Measurements from ENCODE around the gene LUC7L3. TPM values are rescaled to one million over a fixed set of nuclear protein-coding genes. Genes with fewer than 3 reads are reported as not detected.

Gene LUC7L3
- total and polyA plus RNA-seq, 2 of the 13 experiments (the other 11 are each of a cell fraction or from before 2014, with no cell fraction given), result 108 to 120 TPM

GRCh38 chr17:50686494-50687199 lies 32.8 kb upstream of the LUC7L3 start (continued):
- TF ChIP-seq ZNF251 (CRISPR knock-in tag; IDR thresholded peaks at IDR 0.05), result no peak
- TF ChIP-seq ZNF569 (CRISPR knock-in tag; IDR thresholded peaks at IDR 0.05; ENCODE audit: borderline replicate concordance), result no peak
- TF ChIP-seq ZNF260 (CRISPR knock-in tag; IDR thresholded peaks at IDR 0.05; ENCODE audit: borderline replicate concordance, low read depth), result no peak; the same call in 1 of the 2 replicates
- peak; percentile 71 for TF ChIP-seq FOXA3 (CRISPR knock-in tag; IDR thresholded peaks at IDR 0.05)
- no peak for TF ChIP-seq ZNF354B (CRISPR knock-in tag; IDR thresholded peaks at IDR 0.05)
- TF ChIP-seq FOXK1 (CRISPR knock-in tag; IDR thresholded peaks at IDR 0.05; ENCODE audit: borderline replicate concordance, low read depth), result peak; percentile 65; the same call in 1 of the 2 replicates
- no peak; the same call in none of the 2 replicates for TF ChIP-seq ZSCAN25 (CRISPR knock-in tag; IDR thresholded peaks at IDR 0.05)
- TF ChIP-seq ZNF318 (CRISPR knock-in tag; IDR thresholded peaks at IDR 0.05), result no peak
- TF ChIP-seq, protein P1, sequence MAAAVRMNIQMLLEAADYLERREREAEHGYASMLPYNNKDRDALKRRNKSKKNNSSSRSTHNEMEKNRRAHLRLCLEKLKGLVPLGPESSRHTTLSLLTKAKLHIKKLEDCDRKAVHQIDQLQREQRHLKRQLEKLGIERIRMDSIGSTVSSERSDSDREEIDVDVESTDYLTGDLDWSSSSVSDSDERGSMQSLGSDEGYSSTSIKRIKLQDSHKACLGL (CRISPR knock-in tag; IDR thresholded peaks at IDR 0.05), result peak; percentile 33; the same call in 1 of the 2 replicates
- TF ChIP-seq ZNF296 (CRISPR knock-in tag; conservative IDR thresholded peaks at IDR 0.05), result no peak
- TF ChIP-seq ZFP36L2 (CRISPR knock-in tag; IDR thresholded peaks at IDR 0.05), result no peak; the same call in 1 of the 2 replicates
- no peak for TF ChIP-seq ZNF496 (CRISPR knock-in tag; IDR thresholded peaks at IDR 0.05; ENCODE audit: insufficient replicate concordance)
- TF ChIP-seq NFKBIZ (CRISPR knock-in tag; IDR thresholded peaks at IDR 0.05), result peak; percentile 89; the same call in 1 of the 2 replicates
- no peak for TF ChIP-seq RNF219 (CRISPR knock-in tag; IDR thresholded peaks at IDR 0.05)
- TF ChIP-seq, protein P2, sequence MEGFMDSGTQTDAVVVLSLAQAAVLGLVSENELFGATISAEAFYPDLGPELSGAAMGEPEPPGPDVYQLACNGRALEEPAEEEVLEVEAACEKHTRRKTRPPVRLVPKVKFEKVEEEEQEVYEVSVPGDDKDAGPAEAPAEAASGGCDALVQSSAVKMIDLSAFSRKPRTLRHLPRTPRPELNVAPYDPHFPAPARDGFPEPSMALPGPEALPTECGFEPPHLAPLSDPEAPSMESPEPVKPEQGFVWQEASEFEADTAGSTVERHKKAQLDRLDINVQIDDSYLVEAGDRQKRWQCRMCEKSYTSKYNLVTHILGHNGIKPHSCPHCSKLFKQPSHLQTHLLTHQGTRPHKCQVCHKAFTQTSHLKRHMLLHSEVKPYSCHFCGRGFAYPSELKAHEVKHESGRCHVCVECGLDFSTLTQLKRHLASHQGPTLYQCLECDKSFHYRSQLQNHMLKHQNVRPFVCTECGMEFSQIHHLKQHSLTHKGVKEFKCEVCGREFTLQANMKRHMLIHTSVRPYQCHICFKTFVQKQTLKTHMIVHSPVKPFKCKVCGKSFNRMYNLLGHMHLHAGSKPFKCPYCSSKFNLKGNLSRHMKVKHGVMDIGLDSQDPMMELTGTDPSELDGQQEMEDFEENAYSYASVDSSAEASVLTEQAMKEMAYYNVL (CRISPR knock-in tag; IDR thresholded peaks at IDR 0.05; ENCODE audit: borderline replicate concordance), result peak; percentile 88
- TF ChIP-seq ZNF598 (CRISPR knock-in tag; IDR thresholded peaks at IDR 0.05; ENCODE audit: borderline replicate concordance), result no peak
